WERI-Rb-1 (cell line): ENCODE data around the gene DESI1.
"Not testable (repeated sequence)": the region's sequence is repeated elsewhere in the genome, so short reads cannot be mapped to it uniquely, and the experiment has no call there.

Experiments used
- DNase-seq: peaks from one replicate; pipeline ENCODE4 v3.0.0-alpha.2; 2020
- H3K27ac ChIP-seq: fragments of 250-450 bp; sonication (Bioruptor Pico); 2 replicates; pipeline ENCODE4 v1.5.1; 2020; ENCODE audit warnings: mild to moderate bottlenecking, moderate library complexity
- H3K27me3 ChIP-seq: fragments of 250-450 bp; sonication (Bioruptor Pico); 2 replicates; pipeline ENCODE4 v1.5.1; 2021; ENCODE audit warnings: mild to moderate bottlenecking, low read depth, moderate library complexity; ENCODE audit not compliant: insufficient read depth, severe bottlenecking
- H3K36me3 ChIP-seq: fragments of 250-450 bp; sonication (Bioruptor Pico); 2 replicates; pipeline ENCODE4 v1.5.1; 2020; ENCODE audit warnings: mild to moderate bottlenecking, moderate library complexity
- H3K4me3 ChIP-seq: 2 replicates; pipeline ENCODE4 v1.5.1; 2011; ENCODE audit warnings: low read depth, mild to moderate bottlenecking, control low read depth, low read length
- H3K9me3 ChIP-seq: fragments of 250-450 bp; sonication (Bioruptor Pico); 2 replicates; pipeline ENCODE4 v1.5.1; 2021; ENCODE audit warnings: mild to moderate bottlenecking, moderate library complexity; ENCODE audit not compliant: severe bottlenecking
- TF ChIP-seq, protein P1 (sequence below): IDR thresholded peaks from 2 replicates; pipeline ENCODE4 v1.5.1; 2011; ENCODE audit warnings: low read depth, mild to moderate bottlenecking, control low read depth, inconsistent platforms, low read length

DESI1 gene

GRCh38 chr22:41598081-41598480 lies 22.8 kb downstream of the DESI1 start:
- peaks cover 8% of the 10 kb centered on the region; the same call in 1 of the 2 replicates for H3K36me3 ChIP-seq
- H3K27ac ChIP-seq, result no peak overlapping the region
- no peaks in the 10 kb centered on the region for H3K9me3 ChIP-seq
- no peak for DNase-seq
- TF ChIP-seq, protein P1, sequence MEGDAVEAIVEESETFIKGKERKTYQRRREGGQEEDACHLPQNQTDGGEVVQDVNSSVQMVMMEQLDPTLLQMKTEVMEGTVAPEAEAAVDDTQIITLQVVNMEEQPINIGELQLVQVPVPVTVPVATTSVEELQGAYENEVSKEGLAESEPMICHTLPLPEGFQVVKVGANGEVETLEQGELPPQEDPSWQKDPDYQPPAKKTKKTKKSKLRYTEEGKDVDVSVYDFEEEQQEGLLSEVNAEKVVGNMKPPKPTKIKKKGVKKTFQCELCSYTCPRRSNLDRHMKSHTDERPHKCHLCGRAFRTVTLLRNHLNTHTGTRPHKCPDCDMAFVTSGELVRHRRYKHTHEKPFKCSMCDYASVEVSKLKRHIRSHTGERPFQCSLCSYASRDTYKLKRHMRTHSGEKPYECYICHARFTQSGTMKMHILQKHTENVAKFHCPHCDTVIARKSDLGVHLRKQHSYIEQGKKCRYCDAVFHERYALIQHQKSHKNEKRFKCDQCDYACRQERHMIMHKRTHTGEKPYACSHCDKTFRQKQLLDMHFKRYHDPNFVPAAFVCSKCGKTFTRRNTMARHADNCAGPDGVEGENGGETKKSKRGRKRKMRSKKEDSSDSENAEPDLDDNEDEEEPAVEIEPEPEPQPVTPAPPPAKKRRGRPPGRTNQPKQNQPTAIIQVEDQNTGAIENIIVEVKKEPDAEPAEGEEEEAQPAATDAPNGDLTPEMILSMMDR, result no peak
- no peak overlapping the region for H3K4me3 ChIP-seq
- no peaks in the 10 kb centered on the region for H3K27me3 ChIP-seq

GRCh38 chr22:41597635-41597953 lies 23.2 kb downstream of the DESI1 start:
- H3K4me3 ChIP-seq, result no peak overlapping the region
- no peak overlapping the region for H3K27ac ChIP-seq
- no peak for DNase-seq
- peaks cover 5% of the 10 kb centered on the region; the same call in 1 of the 2 replicates for H3K36me3 ChIP-seq
- no peaks in the 10 kb centered on the region for H3K27me3 ChIP-seq
- no peaks in the 10 kb centered on the region for H3K9me3 ChIP-seq
- TF ChIP-seq, protein P1, result no peak

- H3K4me3 ChIP-seq, result no peak overlapping the region
- no peaks in the 10 kb centered on the region for H3K27me3 ChIP-seq
- H3K36me3 ChIP-seq, result no peaks in the 10 kb centered on the region; the same call in 1 of the 2 replicates
- H3K9me3 ChIP-seq, result no peaks in the 10 kb centered on the region
- H3K27ac ChIP-seq, result no peak overlapping the region
- TF ChIP-seq, protein P1, result peak; percentile 98
- peak; percentile 63 for DNase-seq
These were observed 23.8 kb downstream of the DESI1 start for GRCh38 chr22:41596776-41597634.

- no peak for DNase-seq
- no peaks in the 10 kb centered on the region for H3K27me3 ChIP-seq
- no peaks in the 10 kb centered on the region for H3K9me3 ChIP-seq
- no peak overlapping the region for H3K27ac ChIP-seq
- peaks cover 4% of the 10 kb centered on the region for H3K36me3 ChIP-seq
- H3K4me3 ChIP-seq, result no peak overlapping the region
- TF ChIP-seq, protein P1, result no peak
These were observed 25.1 kb downstream of the DESI1 start for GRCh38 chr22:41595703-41596102.

- not testable (repeated sequence) for DNase-seq, H3K27ac ChIP-seq, H3K36me3 ChIP-seq, H3K4me3 ChIP-seq, H3K9me3 ChIP-seq, H3K27me3 ChIP-seq
These were observed 27.4 kb downstream of the DESI1 start for GRCh38 chr22:41593336-41593960.

- TF ChIP-seq, protein P1, result no peak
- Histone ChIP-seq H3K9me3 (no peaks in the 10 kb centered on the region), H3K27ac (peak within 1 kb of the TSS; percentile 85), H3K36me3 (peaks cover 8% of the 10 kb centered on the region), H3K4me3 (peak within 1 kb of the TSS; percentile 91), H3K27me3 (no peaks in the 10 kb centered on the region)
- peak; percentile 100 for DNase-seq
These were observed 31.2 kb downstream of the DESI1 start, which contains the start of gene PMM1 for GRCh38 chr22:41589391-41590241. Gene PMM1, minus strand, starts transcription at chr22:41589840. Its CDS starts 35 bp downstream, at chr22:41589805.
